Choroid plexus epithelial cell (primary cell): ENCODE data around the gene RIC8A.

Experiments
- DNase-seq: peaks from one replicate; pipeline ENCODE4 v3.0.0-alpha.2; 2010; ENCODE audit warnings: low read depth
- H3K4me3 ChIP-seq: 2 replicates; pipeline ENCODE4 v1.5.1; 2011; ENCODE audit warnings: low read depth, mild to moderate bottlenecking, control low read depth, low read length, moderate library complexity
- CTCF ChIP-seq: conservative IDR thresholded peaks from 2 replicates; pipeline ENCODE4 v1.5.1; 2011; ENCODE audit warnings: low read depth, mild to moderate bottlenecking, control low read depth, inconsistent platforms, low read length, moderate library complexity

Gene RIC8A

DNA sequence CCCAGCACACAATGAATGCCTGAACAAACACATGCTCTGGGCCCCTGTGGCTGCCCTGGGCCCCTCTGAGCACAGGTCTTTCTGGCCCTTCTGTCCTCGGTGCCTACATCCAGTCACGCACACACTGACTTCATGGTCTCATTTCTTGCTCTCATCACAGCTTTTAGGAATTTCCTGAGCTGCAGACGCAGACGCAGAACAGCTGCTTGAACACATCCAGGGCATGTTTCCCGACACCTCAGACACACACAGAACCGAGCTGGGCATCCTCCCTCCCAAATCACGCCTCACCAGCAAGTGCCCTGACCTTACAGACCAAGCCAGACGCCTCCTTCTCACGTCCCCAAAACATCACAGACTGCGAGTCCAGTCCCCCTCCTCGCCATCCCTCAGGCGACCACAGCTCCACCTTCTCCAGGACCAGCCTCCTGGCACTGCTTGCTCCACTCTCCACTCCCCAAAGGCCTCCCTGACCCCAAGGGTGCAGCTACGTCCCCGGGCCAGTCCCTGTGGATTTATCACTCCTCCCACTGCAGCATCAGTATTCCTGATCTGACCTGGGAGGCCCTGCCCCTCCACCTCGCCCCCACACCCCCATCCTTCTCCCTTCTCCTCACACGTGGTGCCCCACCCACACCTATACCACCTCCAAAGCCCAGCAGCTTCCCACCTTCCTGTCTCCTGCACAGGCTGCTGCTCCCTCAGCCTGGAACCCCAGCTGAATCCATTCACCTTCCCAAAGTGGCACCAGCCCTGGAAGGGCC, 15.7 kb downstream of the RIC8A start:
- no peak overlapping the region for H3K4me3 ChIP-seq
- DNase-seq: no peak
- TF ChIP-seq CTCF: no peak

DNA sequence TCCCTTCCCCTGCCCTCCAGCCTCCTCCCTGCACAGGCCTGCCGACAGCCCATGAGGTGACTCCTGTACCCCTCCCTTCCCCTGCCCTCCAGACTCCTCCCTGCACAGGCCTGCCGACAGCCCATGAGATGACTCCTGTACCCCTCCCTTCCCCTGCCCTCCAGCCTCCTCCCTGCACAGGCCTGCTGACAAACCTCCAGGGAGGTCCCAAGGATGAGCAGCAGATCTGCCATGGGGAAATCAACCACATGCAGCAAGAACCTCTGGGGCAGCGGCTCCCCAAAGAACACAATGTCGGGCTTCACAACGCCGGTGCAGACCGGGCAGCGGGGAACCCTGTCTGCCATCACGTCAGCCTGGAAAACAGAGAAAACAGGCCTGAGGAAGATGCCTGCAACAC, 16.4 kb downstream of the RIC8A start:
- no peak for DNase-seq
- H3K4me3 ChIP-seq: no peak overlapping the region
- TF ChIP-seq CTCF: no peak

- no peak overlapping the region for H3K4me3 ChIP-seq
- no peak for DNase-seq
- TF ChIP-seq CTCF: no peak
Observed at GRCh38 chr11:224424-224823, 16.9 kb downstream of the RIC8A start.

DNA sequence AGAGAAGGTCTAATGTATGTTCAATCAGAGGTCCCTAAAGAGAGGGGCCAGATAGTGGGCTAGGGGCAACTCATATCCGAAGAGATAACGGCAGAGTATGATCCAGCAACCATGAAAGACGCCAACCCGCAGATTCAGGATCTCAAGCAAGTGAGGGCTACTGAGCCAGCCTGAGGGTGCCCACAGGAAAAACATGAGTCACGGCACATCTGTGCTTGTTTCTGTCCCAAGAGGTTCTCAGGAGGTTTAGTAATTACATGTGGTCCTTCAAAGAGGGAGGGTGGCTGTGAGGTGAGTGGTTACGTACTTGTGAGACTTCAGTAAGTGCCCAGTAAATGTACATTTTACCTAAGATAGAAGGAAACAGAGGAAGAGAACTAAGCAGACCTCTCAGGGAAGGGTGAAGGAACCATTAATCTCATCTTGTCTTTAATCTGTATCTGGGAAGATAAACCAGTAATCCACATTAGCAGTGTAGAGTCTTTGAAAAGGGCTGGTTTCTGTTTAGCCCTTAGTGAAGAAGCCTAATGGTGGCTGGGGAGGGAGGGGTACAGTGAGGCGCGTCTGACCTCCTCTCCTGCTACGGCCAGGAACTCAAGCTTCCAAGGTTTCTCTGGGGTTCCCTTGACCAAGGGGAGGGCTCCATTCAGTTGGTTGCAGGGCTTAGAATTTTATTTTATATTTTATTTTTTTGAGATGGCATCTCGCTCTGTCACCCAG, 18.4 kb downstream of the RIC8A start:
- no peak for TF ChIP-seq CTCF
- peak; percentile 33 for DNase-seq
- H3K4me3 ChIP-seq: no peak overlapping the region

- H3K4me3 ChIP-seq: no peak overlapping the region
- TF ChIP-seq CTCF: no peak
- no peak for DNase-seq
Observed at GRCh38 chr11:227824-228379, 20.4 kb downstream of the RIC8A start.

- no peak for DNase-seq
- no peak overlapping the region for H3K4me3 ChIP-seq
- TF ChIP-seq CTCF: no peak
Observed at GRCh38 chr11:230431-230830, 22.9 kb downstream of the RIC8A start.
